Mucosa of descending colon (tissue), 3 donors: ENCODE data around the gene TRIM17. TPM values are rescaled to one million over a fixed set of nuclear protein-coding genes. Genes with fewer than 3 reads are reported as not detected.

Source experiments
- ATAC-seq: fragments of 200-7000 bp; cut with Tn5 transposase; one replicate; pipeline ENCODE4 v1.9.1; 2020; ENCODE audit warnings: mild to moderate bottlenecking, moderate library complexity
- DNase-seq, 3 donors: peaks; one replicate each; pipeline ENCODE4 v3.0.0-alpha.2; 2020
- H3K36me3 ChIP-seq: fragments of 200-600 bp; one replicate; pipeline ENCODE4 v1.8.0; 2021; ENCODE audit warnings: low read depth, mild to moderate bottlenecking
- H3K4me1 ChIP-seq: fragments of 200-600 bp; one replicate; pipeline ENCODE4 v1.8.0; 2021; ENCODE audit warnings: low read depth, mild to moderate bottlenecking
- H3K4me3 ChIP-seq: fragments of 200-600 bp; one replicate; pipeline ENCODE4 v1.8.0; 2021; ENCODE audit warnings: mild to moderate bottlenecking
- H3K9me3 ChIP-seq: fragments of 200-600 bp; one replicate; pipeline ENCODE4 v1.8.0; 2021; ENCODE audit warnings: mild to moderate bottlenecking
- CTCF ChIP-seq: fragments of 200-600 bp; IDR thresholded peaks from one replicate; pipeline ENCODE4 v1.8.0; 2022; ENCODE audit warnings: antibody characterized with exemption, mild to moderate bottlenecking
- intact Hi-C, 2 donors: fragments of 100-400 bp; cut with DNase I in 1 of 2; cut with micrococcal nuclease in 1 of 2; formaldehyde crosslinking; loops; one replicate each; pipeline versions ENCODE4 v1.11.0 to v1.11.1; 2022; cut with DNase I, micrococcal nuclease
- total RNA-seq, 3 donors: library from RNA; stranded (reverse); fragmentation: NEBNext Ultra II Directional in 2 of 3; extraction: Animal tissue kit (Norgen Biotek cat#: 25700) in 2 of 3; gene quantifications; one replicate each; pipeline versions ENCODE4 v1.2.1 to v1.2.4, GENCODE V29; 2021 to 2023
- donor health status: DM: no; HTN: no; CAD: no; lungs with moderate emphysema.
- donor health status: DM: no; HTN: no; CAD: no.
- donor health status: DM: no; HTN: yes; CAD: no.

TRIM17 gene
- total RNA-seq, 3 donors from 2014 or later: 0.39 to 0.76 TPM; not detected in 1

- Histone ChIP-seq H3K4me1 (no peaks in the 10 kb centered on the region), H3K9me3 (no peaks in the 10 kb centered on the region), H3K4me3 (no peak overlapping the region), H3K36me3 (no peaks in the 10 kb centered on the region)
- DNase-seq: peak in 1 of 3 donors; percentile 26
- ATAC-seq: no peak
- intact Hi-C loops: no loop called here
- TF ChIP-seq CTCF: no peak
Measured at GRCh38 chr1:228396770-228397662, 19.6 kb downstream of the TRIM17 start.

DNA sequence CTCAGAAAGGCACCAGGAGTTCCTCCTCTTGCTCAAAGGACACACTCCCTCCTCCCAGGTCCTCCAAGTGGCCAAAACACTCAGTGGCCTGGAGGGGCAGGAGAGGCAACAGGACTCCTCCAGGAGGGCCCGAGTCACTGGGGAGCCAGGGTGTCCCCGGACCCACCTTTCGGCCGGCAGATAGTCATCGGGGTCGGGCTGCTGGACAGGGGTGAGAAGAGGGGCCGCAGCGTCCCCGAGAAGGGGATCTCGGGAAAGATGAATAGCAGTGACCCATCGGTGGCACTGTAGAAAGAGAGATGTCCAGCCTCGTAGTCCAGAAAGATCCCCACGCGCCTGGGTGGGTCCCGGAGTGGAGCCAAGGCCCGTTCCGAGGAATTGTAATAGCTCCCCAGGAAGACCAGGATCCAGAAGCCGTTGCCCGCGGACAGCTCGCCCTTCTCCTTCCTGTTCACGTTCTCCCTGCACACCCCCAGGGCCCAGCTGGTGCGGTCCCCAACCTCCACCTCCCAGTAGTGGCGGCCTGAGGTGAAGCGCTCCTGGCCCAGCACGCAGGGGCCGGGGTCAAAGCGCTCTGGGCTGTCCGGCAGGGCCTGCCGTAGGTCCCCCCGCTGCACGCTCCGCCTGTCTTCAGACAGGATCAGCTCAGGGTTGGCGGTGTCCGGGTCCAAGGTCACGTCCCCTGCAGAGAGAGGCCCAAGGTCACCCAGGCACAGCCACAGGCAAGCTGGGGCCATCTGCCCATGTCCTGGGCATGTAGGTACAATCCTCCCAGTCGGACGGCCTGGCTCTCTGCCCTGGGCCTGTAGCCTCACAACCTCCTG is 21.9 kb downstream of the TRIM17 start:
- peak in 1 of 3 donors; percentile 48 for DNase-seq
- Histone ChIP-seq H3K4me1 (no peaks in the 10 kb centered on the region), H3K9me3 (no peaks in the 10 kb centered on the region), H3K36me3 (no peaks in the 10 kb centered on the region), H3K4me3 (no peak overlapping the region)
- no peak for TF ChIP-seq CTCF
- no peak for ATAC-seq
- intact Hi-C loops: no loop called here

DNA sequence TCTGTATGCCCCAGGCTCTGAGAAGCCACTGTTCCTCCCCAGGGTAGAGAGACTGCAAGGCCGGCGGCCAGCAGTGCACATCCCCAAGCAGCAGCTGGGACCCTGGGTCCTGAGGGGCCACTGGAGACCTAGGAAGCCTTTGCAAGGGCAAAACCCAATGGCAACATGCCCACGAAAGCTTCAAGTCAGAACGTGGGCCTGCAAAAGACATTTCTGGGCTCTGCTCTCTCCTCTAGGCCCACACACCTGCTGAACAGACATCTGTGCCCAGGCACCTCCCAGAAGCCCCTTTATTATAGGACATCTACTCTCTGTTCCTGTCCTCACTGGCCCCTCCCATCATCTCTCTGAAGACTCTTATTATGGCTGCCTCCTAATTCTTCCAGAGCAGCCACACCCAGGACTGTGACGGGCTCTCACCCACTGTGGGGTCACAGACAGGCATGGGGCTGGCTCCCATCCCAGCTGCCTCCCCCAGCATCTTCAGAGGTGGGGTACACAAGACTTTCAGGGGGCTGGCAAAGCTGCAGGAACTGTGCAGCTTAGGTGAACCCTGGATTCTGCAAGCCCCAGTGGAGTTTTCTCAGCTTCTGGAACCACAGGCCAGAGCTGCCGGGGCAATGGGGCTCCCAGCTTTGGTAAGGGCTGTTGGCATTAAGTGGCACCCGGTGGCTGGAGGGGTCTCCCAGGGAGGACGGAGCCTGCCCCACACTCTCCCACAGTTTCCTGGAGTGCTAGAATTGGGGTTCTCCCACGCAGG is 22.7 kb downstream of the TRIM17 start:
- H3K36me3 ChIP-seq: no peaks in the 10 kb centered on the region
- ATAC-seq (no peak), DNase-seq (peak in 1 of 3 donors; percentile 39)
- intact Hi-C loops: no loop called here
- H3K9me3 ChIP-seq: no peaks in the 10 kb centered on the region
- no peak overlapping the region for H3K4me3 ChIP-seq
- TF ChIP-seq CTCF: no peak
- H3K4me1 ChIP-seq: no peaks in the 10 kb centered on the region

- no peak for TF ChIP-seq CTCF
- no peaks in the 10 kb centered on the region for H3K4me1 ChIP-seq
- peak; percentile 51 to 61 (median 51) for DNase-seq
- H3K36me3 ChIP-seq: no peaks in the 10 kb centered on the region
- intact Hi-C loops: no loop called here
- H3K4me3 ChIP-seq: no peak overlapping the region
- no peaks in the 10 kb centered on the region for H3K9me3 ChIP-seq
- peak; percentile 73 for ATAC-seq
Measured at GRCh38 chr1:228393268-228393701, 23.4 kb downstream of the TRIM17 start.
